Activated CD8-positive, alpha-beta memory T cell treated with anti-CD3 and anti-CD28 coated beads for 36 hours (primary cell): ENCODE results near the gene GNGT2. TPM values are rescaled to one million over a fixed set of nuclear protein-coding genes. Genes with fewer than 3 reads are reported as not detected.
"Not testable (repeated sequence)": the region's sequence is repeated elsewhere in the genome, so short reads cannot be mapped to it uniquely, and the experiment has no call there.

ENCODE experiments used
- CTCF ChIA-PET: fragments of 350-600 bp; sonication (Branson Sonifier 250); formaldehyde crosslinking; loops from one replicate; lab custom pipeline; 2021; ENCODE audit warnings: antibody characterized with exemption; lab: Charles Lee
- POLR2A ChIA-PET: fragments of 350-600 bp; sonication (Branson Sonifier 250); formaldehyde crosslinking; loops from one replicate; lab custom pipeline; 2021; ENCODE audit warnings: antibody characterized with exemption; lab: Charles Lee
- total RNA-seq, 2 experiments: library from RNA; stranded (reverse); gene quantifications; one replicate each; pipeline ENCODE4 v1.2.3, GENCODE V29; 2021

The GNGT2 gene
- total RNA-seq, 2 experiments from 2014 or later, result 25.7 to 26.2 TPM

DNA sequence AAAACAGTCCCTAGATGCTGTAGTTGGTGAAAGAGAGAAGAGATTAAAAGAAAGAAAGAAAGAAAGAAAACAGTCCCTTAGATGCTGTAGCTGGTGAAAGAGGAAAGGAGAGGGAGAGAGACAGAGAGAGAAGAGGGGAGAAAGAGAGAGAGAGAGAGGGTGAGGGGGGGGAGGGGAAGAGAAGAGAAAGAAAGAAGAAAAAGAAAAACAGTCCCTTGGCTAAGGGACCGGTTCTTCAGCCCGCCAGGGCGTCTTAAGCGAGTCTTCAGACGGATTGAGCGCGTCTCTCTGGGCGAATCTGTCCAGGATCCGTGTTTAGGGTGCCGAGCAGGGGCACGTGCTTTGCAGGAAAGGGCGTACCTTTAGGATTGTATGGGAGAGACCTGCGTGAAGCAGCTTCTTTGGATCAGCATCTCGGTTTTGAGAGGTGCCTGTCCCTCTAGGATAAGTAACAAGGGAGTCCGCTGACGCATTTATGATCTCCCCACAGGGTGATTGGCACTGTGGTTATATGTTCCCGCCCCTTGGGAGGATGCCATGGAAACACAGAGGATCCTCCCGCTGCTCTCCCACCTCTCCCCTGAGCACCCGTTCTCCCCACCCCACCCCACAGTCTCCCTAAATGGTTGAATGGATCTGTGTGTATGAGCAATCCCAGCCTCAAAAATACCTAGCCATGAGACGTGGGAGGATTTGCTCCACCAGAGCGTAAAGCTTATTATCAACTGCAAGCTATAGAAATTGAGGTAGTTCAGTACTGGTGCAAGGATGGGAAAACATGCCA, 16.7 kb downstream of the GNGT2 start:
- POLR2A ChIA-PET, result interaction anchor here (1.4 to 2.7 kb wide), 2 partner anchors 16 to 25 kb away, joined by 4 to 17 read pairs; partner anchors contain the start of genes ABI3 and GNGT2
- CTCF ChIA-PET, result interaction anchor here (0.7 to 5.7 kb wide), 5 partner anchors 16 to 163 kb away, joined by 3 to 62 read pairs (median 3); no protein-coding TSS in a partner anchor

DNA sequence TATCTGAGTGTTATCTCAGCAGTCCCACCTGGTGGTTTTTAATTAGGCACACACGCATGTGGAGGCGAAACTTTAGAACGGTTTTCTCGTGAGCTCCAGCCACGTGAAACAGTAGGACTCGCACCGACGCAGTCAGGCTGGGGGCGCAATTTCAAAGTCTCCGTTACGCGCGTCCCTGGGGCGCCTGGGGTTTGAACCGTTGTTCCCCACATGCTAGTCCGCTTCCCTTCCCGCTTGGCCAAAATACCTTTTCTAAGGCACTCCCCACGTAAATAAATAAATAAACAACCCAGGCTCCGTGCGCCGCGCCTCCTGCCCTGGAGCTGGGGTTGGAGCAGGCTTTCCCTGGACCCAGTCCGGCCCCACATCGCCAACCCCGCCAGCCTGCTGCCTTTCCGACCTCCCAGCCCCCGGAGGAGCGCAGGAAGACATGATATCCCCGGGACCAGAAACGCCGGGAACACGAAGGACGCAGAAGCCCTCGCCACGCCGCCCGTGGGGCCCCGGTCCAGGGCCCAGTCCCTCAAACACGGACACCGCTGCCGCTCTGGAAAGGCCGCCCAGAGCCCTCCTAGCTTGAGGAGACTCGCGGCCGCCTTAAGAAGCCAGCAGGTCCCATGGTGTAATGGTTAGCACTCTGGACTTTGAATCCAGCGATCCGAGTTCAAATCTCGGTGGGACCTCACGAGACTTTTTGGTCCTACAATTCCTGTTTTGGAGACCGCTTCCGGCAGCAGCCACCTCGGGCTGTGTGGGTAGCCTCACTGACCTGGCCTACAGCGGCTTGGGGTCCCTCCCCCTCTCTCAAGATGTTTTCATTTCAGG, 18.2 kb downstream of the GNGT2 start:
- POLR2A ChIA-PET, result interaction anchor here (0.8 to 2.7 kb wide), 7 partner anchors 12 to 38 kb away, joined by 3 to 17 read pairs (median 5); partner anchors contain the start of genes ABI3 and GNGT2
- CTCF ChIA-PET, result interaction anchor here (0.8 to 5.7 kb wide), 7 partner anchors 12 to 40 kb away, joined by 3 to 62 read pairs (median 5); no protein-coding TSS in a partner anchor

DNA sequence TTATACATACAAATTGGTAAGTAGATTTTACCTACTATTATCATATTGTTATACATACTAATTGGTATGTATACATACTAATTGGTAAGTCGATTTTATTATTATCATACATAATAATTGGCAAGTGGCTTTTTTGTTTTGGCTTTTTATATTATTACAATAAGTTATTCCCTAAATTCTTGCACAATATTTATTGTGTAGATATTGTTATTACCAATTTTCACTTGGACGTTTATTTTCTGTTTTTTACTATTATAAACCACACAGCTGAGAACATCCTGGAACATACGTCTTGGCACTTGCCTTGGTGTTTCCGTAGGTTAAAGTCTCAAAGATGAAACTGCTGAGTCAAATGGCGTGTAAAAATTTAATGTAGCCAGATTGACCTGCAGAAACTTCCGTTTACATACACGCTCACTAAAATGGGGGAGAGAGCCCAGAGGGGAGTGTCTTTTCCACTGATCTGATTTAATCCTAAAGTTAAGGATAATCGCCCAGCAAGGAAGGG, 18.9 kb downstream of the GNGT2 start:
- ChIA-PET CTCF (interaction anchor here (0.8 to 5.7 kb wide), 7 partner anchors 11 to 40 kb away, joined by 3 to 62 read pairs (median 5); no protein-coding TSS in a partner anchor), POLR2A (interaction anchor here (0.8 to 2.7 kb wide), 6 partner anchors 11 to 38 kb away, joined by 3 to 17 read pairs (median 6); partner anchors contain the start of genes ABI3 and GNGT2)

DNA sequence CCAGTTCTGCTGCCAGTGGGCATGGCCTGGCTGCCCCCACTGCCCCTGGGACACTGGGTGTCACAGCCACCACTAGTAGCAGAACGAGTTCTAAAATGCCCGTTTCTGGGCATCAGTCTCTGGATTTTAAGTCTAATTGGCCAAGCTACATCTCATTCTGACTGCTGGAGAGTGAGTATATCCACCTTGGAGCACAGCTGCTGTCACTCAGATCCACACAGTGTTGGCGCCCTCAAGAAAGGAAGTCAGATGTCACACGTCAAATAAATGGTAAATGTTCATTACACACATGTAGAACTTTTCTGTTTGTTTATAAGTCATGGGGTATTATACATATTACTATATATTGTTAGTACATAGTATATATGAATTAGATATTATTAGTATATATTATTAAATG, 19.4 kb downstream of the GNGT2 start:
- ChIA-PET CTCF (interaction anchor here (0.9 to 5.7 kb wide), 7 partner anchors 10 to 42 kb away, joined by 3 to 62 read pairs (median 6); no protein-coding TSS in a partner anchor), POLR2A (interaction anchor here (2.2 kb wide), 1 partner anchor 33 kb away, joined by 6 read pairs; no protein-coding TSS in a partner anchor)

DNA sequence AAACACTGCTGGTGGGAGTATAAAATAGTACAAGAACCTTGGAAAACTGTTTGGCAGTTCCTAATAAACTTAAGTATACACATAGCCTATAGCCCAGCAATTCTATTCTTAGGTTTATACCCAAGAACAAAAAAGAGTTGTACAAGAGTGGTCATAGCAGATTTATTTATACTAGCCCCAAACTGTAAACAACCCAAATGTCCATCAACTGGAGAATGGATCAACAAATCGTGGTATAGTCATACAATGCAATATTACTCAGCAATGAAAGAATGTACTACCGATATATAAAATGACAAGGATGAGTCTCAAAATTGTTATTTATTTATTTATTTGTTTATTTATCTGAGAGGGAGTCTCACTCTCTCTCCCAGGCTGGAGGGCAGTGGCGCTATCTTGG, 23.1 kb downstream of the GNGT2 start:
- POLR2A ChIA-PET, result no interaction called here
- CTCF ChIA-PET, result no interaction called here

DNA sequence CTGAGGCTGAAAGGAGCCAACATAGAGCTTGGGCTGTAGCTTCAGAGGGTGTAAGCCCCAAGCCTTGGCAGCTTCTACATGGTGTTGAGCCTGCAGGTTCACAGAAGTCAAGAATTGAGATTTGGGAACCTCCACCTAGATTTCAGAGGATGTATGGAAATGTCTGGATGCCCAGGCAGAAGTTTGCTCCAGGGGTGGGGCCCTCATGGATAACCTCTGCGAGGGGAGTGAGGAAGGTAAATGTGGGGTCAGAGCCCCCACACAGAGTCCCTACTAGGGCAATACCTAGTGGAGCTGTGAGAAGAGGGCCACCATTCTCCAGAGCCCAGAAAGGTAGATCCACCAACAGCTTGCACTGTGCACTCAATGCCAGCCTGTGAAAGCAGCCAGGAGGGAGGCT, 25.0 kb downstream of the GNGT2 start:
- CTCF ChIA-PET, result interaction anchor here (0.6 to 1.5 kb wide), 2 partner anchors 41 to 136 kb away, joined by 3 read pairs; no protein-coding TSS in a partner anchor
- POLR2A ChIA-PET, result not testable (repeated sequence)

DNA sequence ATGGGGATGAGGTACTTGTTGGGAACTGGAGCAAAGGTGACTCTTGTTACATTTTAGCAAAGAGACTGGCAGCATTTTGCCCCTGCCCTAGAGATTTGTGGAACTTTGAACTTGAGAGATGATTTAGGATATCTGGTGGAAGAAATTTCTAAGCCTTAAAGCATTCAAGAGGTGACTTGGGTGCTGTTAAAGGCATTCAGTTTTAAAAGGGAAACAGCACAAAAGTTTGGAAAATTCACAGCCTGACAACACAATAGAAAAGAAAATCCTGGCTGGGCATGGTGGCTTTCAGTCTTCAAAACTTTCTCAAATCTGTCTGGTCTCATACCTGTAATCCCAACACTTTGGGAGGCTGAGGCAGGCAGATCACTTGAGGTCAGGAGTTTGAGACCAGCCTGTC, 25.9 kb downstream of the GNGT2 start:
- CTCF ChIA-PET, result interaction anchor here (0.6 kb wide), 1 partner anchor 137 kb away, joined by 3 read pairs; no protein-coding TSS in a partner anchor

DNA sequence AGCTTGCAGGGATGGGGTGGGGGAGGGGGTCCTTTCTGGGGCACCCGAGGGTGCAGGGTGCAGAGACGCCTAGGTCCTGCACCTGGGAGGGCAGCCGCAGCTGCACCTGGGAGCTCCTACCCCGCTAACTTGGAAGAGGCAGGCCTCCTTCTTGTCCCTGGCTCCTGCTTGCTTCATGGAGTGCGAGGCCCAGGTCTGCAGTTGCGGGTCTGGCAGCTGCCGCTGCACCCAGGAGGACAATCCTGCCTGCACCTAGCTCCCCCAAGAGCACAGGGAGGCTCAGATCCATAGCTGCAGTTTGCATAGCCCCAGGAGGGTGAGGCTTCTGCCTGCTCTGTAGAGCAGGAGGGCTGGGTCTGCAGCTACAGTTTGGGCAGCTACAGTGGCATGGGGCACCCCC, 26.6 kb downstream of the GNGT2 start:
- ChIA-PET CTCF (interaction anchor here (1.1 to 1.4 kb wide), 2 partner anchors 16 to 44 kb away, joined by 3 to 4 read pairs; no protein-coding TSS in a partner anchor), POLR2A (interaction anchor here (0.6 kb wide), 1 partner anchor 164 kb away, joined by 3 read pairs; no protein-coding TSS in a partner anchor)

More for the DNA sequence above, 25.9 kb downstream of the GNGT2 start:
- POLR2A ChIA-PET, result not testable (repeated sequence)

DNA sequence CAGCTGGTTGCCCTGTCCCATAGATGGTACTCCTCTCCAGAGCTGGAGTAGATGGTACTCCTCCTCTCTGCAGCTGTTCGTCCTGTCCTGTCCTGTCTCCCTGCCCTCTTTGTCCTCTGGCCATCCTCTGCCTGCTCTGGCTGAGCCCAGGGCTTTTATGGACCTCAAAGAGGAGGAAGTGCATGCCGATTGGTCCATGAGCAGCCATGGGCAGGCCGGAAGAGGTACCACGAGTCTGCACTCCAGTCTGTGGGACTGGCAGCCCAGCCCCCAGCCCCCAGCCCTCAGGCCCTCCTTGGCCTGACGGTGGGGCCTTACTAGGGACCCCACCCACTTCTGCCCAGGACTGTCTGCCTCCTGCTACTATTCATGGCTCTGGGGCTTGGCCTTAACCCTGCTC, 27.0 kb downstream of the GNGT2 start:
- ChIA-PET POLR2A (interaction anchor here (0.6 kb wide), 1 partner anchor 165 kb away, joined by 3 read pairs; no protein-coding TSS in a partner anchor), CTCF (interaction anchor here (1.1 to 1.4 kb wide), 2 partner anchors 17 to 44 kb away, joined by 3 to 4 read pairs; no protein-coding TSS in a partner anchor)

DNA sequence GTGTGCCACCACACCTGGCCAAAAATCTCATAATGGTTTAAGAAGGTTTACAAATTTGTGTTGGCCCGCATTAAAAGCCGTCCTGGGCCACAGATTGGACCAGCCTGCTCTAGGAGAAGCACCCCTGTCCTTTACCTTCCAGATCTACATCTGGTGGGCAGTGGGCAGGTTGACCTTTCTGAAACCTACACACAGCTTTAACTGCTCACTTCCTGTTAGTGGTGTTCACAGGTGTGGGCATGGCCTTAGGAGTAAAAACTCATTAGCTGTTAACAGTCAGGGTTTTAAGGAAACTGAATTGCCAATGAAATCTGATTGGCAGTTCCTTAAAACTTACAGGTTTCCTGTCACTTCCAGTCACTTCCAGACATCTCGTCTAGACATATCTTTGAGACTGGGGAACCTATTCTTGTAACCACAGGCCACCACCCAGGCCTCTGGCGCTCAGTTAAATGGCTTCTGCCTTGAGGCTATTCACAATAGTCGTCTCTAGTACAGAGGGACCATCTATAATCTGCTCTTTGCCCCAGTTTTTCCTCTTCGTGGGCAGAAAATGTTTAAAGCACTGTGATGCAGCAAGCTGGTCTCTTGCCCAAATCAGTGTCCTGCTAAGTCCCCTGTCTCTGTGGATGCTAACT, 29.3 kb downstream of the GNGT2 start:
- CTCF ChIA-PET, result interaction anchor here (0.7 to 3.4 kb wide), 13 partner anchors 10 to 505 kb away, joined by 3 to 55 read pairs (median 5); partner anchors contain the start of gene PHOSPHO1
- POLR2A ChIA-PET, result interaction anchor here (1.2 kb wide), 1 partner anchor 11 kb away, joined by 11 read pairs; no protein-coding TSS in a partner anchor

DNA sequence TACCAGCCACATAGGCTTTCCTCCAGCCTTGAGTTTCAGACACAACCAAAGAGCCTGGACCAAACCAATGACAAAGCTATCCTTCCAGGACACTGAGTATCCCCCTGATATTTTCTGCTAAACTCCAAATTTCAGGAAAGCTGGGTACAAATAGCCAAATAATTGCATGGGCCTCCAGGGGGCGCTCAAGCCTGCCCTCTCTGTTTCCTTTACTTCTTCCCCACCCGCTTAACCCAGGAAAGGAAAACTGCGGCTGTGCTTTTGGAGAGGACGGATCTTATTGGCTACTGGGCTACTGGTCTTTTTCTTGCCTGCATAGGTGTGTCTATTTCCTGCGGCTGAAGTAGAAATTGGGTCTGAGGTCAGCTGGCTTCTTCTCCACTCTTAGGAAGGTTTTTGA, 30.1 kb downstream of the GNGT2 start:
- ChIA-PET POLR2A (interaction anchor here (1.2 kb wide), 1 partner anchor 12 kb away, joined by 11 read pairs; no protein-coding TSS in a partner anchor), CTCF (interaction anchor here (0.6 to 3.4 kb wide), 17 partner anchors 9 to 506 kb away, joined by 3 to 55 read pairs (median 5); partner anchors contain the start of genes ABI3, GNGT2 and PHOSPHO1)

DNA sequence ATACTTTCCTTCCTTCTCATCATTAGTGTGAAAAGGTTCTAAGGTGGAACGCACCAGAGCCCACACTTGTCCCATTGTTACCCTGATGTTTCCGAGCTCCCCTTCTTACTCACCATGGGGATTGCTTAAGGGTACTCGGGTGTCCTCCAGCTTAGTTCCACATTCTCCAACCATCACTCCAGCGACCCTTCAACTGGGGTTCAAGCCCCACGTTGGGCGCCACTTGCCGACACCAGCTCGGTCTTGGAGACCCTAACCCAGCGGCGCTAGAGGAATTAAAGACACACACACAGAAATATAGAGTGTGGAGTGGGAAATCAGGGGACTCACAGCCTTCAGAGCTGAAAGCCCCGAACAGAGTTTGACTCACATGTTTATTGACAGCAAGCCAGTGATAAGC, 34.4 kb downstream of the GNGT2 start:
- CTCF ChIA-PET, result interaction anchor here (1.1 kb wide), 1 partner anchor 54 kb away, joined by 3 read pairs; no protein-coding TSS in a partner anchor
- POLR2A ChIA-PET, result not testable (repeated sequence)

DNA sequence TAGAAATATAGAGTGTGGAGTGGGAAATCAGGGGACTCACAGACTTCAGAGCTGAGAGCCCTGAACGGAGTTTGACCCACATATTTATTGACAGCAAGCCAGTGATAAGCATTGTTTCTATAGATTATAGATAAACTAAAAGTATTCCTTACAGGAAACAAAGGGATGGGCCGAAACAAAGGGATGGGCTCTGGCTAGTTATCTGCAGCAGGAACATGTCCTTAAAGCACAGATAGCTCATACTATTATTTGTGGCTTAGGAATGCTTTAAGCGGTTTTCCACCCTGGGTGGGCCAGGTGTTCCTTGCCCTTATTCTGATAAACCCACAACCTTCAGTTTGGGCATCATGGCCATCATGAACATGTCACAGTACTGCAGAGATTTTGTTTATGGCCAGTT, 39.7 kb downstream of the GNGT2 start:
- POLR2A ChIA-PET, result not testable (repeated sequence)
- CTCF ChIA-PET, result interaction anchor here (1.8 kb wide), 1 partner anchor 10 kb away, joined by 7 read pairs; no protein-coding TSS in a partner anchor

DNA sequence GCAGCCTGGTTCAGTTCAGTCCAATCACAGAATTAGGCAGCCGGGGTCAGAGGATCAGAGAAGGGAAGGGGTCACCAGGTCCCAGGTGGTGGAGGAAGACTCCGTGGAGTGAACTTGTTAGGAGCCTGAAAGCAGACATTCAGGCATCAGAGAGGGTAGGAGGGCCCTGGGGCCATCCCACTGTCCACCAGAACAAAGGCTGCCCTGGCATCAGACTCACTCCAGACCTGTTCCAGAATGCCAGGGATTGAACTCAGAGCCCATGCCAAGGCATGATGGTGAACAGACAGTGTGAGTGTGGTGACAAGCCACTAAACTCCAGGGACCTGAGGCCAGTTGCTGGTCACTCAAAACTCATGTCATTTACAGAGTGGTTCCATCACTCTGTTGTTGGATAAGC, 40.2 kb downstream of the GNGT2 start:
- POLR2A ChIA-PET, result no interaction called here
- CTCF ChIA-PET, result interaction anchor here (0.6 to 1.2 kb wide), 2 partner anchors 10 to 54 kb away, joined by 4 read pairs; no protein-coding TSS in a partner anchor

DNA sequence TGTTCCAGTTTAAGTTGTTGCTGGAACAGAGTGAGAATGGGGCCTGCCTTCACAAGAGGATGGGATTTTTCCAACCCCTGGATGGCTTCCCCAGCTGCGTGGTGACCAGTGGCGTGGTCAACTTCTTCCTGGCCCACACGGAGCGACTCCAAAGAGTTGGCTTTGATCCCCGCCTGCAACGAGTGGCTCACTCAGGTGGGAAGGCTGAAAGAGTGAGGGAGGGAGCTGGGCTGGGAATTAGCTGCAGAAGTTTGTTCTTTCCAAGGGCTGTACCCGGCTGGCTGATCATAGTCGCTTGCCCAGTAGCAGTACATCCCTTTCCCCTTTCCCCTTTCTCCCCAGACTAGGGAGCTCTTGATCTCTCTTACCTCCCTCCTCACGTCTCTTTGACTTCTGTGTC, 41.7 kb downstream of the GNGT2 start:
- POLR2A ChIA-PET, result no interaction called here
- CTCF ChIA-PET, result no interaction called here

DNA sequence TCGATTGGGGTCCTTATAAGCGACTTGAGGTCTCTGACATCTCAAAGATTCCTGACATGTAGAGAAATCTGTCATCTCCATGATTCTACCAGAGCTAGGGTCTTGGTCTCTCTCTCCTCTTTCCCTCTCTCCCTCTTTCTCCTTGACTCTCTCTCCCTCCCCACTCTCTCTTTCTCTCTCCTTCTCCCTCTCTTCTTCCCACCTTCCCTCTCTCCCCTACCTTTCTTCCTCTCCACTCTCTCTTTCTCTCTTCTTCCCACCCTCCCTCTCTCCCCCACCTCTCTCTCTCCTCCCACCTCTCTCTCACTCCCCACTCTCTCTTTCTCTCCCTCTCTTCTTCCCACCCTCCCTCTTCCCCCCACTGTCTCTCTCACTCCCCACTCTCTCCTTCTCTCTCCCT, 45.2 kb downstream of the GNGT2 start:
- ChIA-PET CTCF (no interaction called here), POLR2A (no interaction called here)

DNA sequence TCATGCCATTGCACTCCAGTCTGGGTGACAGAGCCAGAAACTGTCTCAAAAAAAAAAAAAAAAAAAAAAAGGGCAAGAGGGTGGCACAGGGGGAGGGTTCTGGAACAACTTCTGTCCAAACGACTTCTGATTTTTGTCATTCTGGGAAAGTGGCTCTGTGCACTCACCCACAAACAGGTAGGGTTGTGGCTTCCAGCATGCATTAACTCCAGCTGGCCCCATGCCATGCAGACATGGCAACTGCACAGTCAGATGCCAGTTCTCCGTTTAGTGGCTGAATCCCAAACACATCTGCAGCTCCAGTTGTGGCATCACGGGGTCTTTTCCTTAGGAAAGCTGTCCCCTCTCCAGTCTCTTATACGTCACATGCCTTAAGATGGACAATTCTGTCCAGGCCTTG, 47.5 kb downstream of the GNGT2 start:
- ChIA-PET POLR2A (no interaction called here), CTCF (no interaction called here)

DNA sequence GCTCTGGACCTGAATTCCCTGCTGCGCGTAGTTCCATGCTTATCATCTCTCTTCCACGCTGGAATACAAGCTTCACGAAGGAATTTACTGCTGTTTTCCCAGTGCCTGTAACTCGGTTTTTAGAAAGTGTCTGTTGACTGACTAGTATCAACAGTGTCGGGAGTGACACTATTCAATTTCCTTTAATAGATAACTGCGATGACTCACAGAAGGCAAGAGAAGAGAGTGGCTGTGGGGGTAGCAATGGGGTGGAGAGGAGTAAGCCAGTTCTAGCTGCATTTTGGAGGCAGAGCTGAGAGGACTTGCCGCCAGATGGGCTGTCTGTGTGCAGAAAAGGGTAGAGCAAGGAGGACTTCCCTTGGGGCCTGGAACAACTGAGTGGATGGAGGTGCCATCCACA, 52.6 kb downstream of the GNGT2 start:
- POLR2A ChIA-PET, result no interaction called here
- CTCF ChIA-PET, result no interaction called here
